Tibial nerve (tissue), 3 donors: ENCODE results near the gene CNTLN.

Source experiments
- POLR2A ChIP-seq, 2 donors: fragments of 450-650 bp; IDR thresholded peaks; one replicate each; pipeline ENCODE4 v1.6.1; 2017; ENCODE audit warnings: antibody characterized with exemption in 2 of 2, mild to moderate bottlenecking in 2 of 2, moderate library complexity in 2 of 2
- TF ChIP-seq, protein P1 (sequence below), 5 experiments: fragments of 200-600 bp in 3 of 5; fragments of 450-650 bp in 2 of 5; sonication (generic) in 3 of 5; IDR thresholded peaks; one replicate each; pipeline ENCODE4 v1.5.1; 2016 to 2019; ENCODE audit warnings: antibody characterized with exemption in 5 of 5, mild to moderate bottlenecking in 3 of 5, moderate library complexity in 2 of 5

DNA sequence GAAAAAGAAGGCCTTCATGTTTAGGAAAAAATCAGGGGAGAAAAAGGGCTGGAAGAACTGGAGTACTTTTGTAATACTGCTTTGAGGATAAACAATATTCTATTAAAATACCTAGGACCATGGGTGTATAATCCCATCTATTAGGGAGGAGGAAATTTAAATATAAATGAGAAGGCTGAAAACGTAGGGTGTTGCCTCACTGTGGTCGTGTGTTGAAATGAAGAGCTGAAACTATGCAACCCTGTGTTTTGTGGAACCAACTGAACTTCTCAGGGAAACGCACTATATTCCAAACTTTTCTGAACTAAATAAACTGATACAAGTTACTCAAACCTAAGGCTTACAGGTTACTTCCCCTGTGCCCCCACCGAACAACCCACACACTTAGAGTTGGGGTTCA lies 4.5 kb upstream of the CNTLN start:
- no peak for TF ChIP-seq POLR2A (IDR thresholded peaks at IDR 0.05)
- TF ChIP-seq, protein P1, sequence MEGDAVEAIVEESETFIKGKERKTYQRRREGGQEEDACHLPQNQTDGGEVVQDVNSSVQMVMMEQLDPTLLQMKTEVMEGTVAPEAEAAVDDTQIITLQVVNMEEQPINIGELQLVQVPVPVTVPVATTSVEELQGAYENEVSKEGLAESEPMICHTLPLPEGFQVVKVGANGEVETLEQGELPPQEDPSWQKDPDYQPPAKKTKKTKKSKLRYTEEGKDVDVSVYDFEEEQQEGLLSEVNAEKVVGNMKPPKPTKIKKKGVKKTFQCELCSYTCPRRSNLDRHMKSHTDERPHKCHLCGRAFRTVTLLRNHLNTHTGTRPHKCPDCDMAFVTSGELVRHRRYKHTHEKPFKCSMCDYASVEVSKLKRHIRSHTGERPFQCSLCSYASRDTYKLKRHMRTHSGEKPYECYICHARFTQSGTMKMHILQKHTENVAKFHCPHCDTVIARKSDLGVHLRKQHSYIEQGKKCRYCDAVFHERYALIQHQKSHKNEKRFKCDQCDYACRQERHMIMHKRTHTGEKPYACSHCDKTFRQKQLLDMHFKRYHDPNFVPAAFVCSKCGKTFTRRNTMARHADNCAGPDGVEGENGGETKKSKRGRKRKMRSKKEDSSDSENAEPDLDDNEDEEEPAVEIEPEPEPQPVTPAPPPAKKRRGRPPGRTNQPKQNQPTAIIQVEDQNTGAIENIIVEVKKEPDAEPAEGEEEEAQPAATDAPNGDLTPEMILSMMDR (IDR thresholded peaks at IDR 0.05): no peak
